Measurements from ENCODE around the gene PLD6.

GRCh38 chr17:17179371-17179827 lies 26.7 kb downstream of the PLD6 start:
- TF ChIP-seq CTCF (IDR thresholded peaks at IDR 0.05 in 4 of 5, conservative IDR thresholded peaks at IDR 0.05 in 1 of 5) (no peak), POLR2A (IDR thresholded peaks at IDR 0.05) (no peak)
